Parathyroid adenoma (tissue), 2 donors: Measurements from ENCODE around the gene WDR27.
"Not testable (repeated sequence)": the region's sequence is repeated elsewhere in the genome, so short reads cannot be mapped to it uniquely, and the experiment has no call there.

Source experiments
- H2AFZ ChIP-seq: fragments of 300-600 bp; sonication (generic); one replicate; pipeline ENCODE4 v1.7.0; 2017; ENCODE audit warnings: antibody characterized with exemption, mild to moderate bottlenecking
- H3K27ac ChIP-seq: fragments of 300-600 bp; sonication (generic); one replicate; pipeline ENCODE4 v1.7.0; 2017
- H3K27me3 ChIP-seq: fragments of 300-600 bp; sonication (generic); one replicate; pipeline ENCODE4 v1.7.0; 2017; ENCODE audit warnings: low read length; ENCODE audit not compliant: control insufficient read depth, insufficient read depth
- H3K36me3 ChIP-seq: fragments of 300-600 bp; sonication (generic); one replicate; pipeline ENCODE4 v1.7.0; 2017; ENCODE audit warnings: low read length; ENCODE audit not compliant: control insufficient read depth, insufficient read depth
- H3K4me1 ChIP-seq: fragments of 300-600 bp; sonication (generic); one replicate; pipeline ENCODE4 v1.7.0; 2017; ENCODE audit warnings: control low read depth
- H3K4me2 ChIP-seq: fragments of 300-600 bp; sonication (generic); one replicate; pipeline ENCODE4 v1.7.0; 2017; ENCODE audit warnings: low read length
- H3K4me3 ChIP-seq: fragments of 300-600 bp; sonication (generic); one replicate; pipeline ENCODE4 v1.7.0; 2017; ENCODE audit warnings: low read depth, low read length
- H3K79me2 ChIP-seq: fragments of 300-600 bp; sonication (generic); one replicate; pipeline ENCODE4 v1.7.0; 2017; ENCODE audit warnings: control low read depth
- H3K9ac ChIP-seq: fragments of 300-600 bp; sonication (generic); one replicate; pipeline ENCODE4 v1.7.0; 2017; ENCODE audit warnings: mild to moderate bottlenecking
- H3K9me3 ChIP-seq: fragments of 300-600 bp; sonication (generic); one replicate; pipeline ENCODE4 v1.7.0; 2017; ENCODE audit warnings: low read length; ENCODE audit not compliant: control insufficient read depth
- CTCF ChIP-seq: fragments of 300-600 bp; sonication (generic); IDR thresholded peaks from one replicate; pipeline ENCODE4 v1.7.0; 2017; ENCODE audit warnings: antibody characterized with exemption, mild to moderate bottlenecking
- donor health status: primary hyperparathyroidism.

Gene WDR27

DNA sequence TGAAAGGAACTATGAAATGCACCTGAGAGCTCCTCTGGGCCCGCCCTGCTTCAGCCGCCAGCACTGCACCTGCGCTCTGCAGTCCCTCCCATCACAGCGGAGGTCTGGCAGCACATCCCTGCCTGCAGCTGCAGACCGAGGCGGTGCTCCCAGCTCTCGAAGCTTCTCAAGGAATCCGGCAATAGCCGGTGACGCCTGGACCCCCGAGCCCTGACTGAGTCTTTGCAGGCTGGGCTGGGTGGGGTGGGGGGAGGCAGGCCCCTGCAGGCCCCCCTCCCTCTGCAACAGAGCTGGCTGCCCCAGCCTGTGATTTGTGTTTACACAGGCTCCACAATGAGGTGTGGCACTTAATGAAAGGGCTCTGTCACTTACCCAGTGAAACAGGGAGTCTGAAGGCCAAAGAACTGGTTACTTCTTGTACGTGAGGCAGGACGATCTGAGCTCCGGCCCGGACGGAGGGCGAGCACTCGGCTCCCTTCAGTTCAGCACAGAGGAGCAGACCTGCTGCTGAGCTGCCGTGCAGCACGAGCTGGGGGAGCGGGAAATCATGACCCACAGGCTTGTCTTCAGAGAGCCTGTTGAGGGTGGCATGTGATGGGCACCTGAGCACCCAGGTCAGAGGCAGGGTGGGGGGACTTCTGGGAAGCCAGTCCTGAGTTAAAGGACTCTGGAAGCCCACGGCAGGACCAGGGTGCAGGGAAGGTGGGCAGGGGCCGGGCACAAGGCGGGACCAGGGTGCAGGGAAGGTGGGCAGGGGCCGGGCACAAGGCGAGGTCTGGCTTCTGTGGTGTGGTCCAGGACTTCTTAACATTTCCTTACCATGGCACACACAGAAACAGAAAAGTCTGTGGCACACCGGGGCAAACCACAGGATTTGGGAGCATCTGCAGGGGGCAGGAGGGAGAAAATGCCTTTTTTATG, 255.9 kb downstream of the WDR27 start:
- H3K4me3 ChIP-seq = no peak overlapping the region
- peak overlapping the region; percentile 44 for H2AFZ ChIP-seq
- no peaks in the 10 kb centered on the region for H3K9me3 ChIP-seq
- no peak overlapping the region for H3K9ac ChIP-seq
- TF ChIP-seq CTCF = no peak
- H3K27me3 ChIP-seq = no peaks in the 10 kb centered on the region
- H3K36me3 ChIP-seq = no peaks in the 10 kb centered on the region
- H3K27ac ChIP-seq = no peak overlapping the region
- H3K4me1 ChIP-seq = no peaks in the 10 kb centered on the region
- H3K79me2 ChIP-seq = no peaks in the 10 kb centered on the region
- no peak overlapping the region for H3K4me2 ChIP-seq

- H3K27ac ChIP-seq = no peak overlapping the region
- TF ChIP-seq CTCF = no peak
- no peak overlapping the region for H2AFZ ChIP-seq
Measured at GRCh38 chr6:169445227-169445626, 256.6 kb downstream of the WDR27 start.

DNA sequence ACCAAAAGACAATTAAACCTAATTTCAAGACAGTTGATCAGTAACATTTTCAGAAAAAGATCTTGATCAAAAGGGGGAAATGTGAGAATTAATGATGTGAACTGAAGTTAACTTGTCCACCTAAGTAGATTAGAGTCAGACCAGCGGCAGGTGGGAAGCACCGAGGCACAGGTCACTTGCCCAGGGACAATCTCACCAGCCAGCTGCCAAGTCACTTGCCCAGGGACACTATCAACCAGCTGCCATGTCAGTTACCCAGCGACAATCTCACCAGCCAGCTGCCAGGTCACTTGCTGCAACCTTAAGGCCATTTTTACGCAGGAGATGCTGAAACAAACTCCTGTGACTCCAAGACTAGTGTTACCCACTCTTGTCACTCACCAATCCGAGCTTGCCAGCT, 260.5 kb downstream of the WDR27 start:
- H3K79me2 ChIP-seq = no peaks in the 10 kb centered on the region
- no peaks in the 10 kb centered on the region for H3K9me3 ChIP-seq
- no peak overlapping the region for H3K4me2 ChIP-seq
- no peak overlapping the region for H2AFZ ChIP-seq
- no peak overlapping the region for H3K4me3 ChIP-seq
- H3K4me1 ChIP-seq = no peaks in the 10 kb centered on the region
- H3K36me3 ChIP-seq = no peaks in the 10 kb centered on the region
- no peak for TF ChIP-seq CTCF
- no peaks in the 10 kb centered on the region for H3K27me3 ChIP-seq
- H3K9ac ChIP-seq = no peak overlapping the region
- no peak overlapping the region for H3K27ac ChIP-seq

More at GRCh38 chr6:169445227-169445626, 256.6 kb downstream of the WDR27 start:
- Histone ChIP-seq H3K4me3 (no peak overlapping the region), H3K27me3 (no peaks in the 10 kb centered on the region), H3K36me3 (no peaks in the 10 kb centered on the region), H3K4me2 (no peak overlapping the region), H3K79me2 (no peaks in the 10 kb centered on the region), H3K4me1 (no peaks in the 10 kb centered on the region), H3K9ac (no peak overlapping the region), H3K9me3 (no peaks in the 10 kb centered on the region)

GRCh38 chr6:169439710-169440109, 262.1 kb downstream of the WDR27 start:
- TF ChIP-seq CTCF = no peak
- no peak overlapping the region for H3K9ac ChIP-seq
- no peak overlapping the region for H2AFZ ChIP-seq
- no peaks in the 10 kb centered on the region for H3K36me3 ChIP-seq
- H3K4me3 ChIP-seq = no peak overlapping the region
- no peaks in the 10 kb centered on the region for H3K9me3 ChIP-seq
- H3K4me1 ChIP-seq = no peaks in the 10 kb centered on the region
- no peaks in the 10 kb centered on the region for H3K27me3 ChIP-seq
- no peak overlapping the region for H3K27ac ChIP-seq
- H3K4me2 ChIP-seq = no peak overlapping the region
- H3K79me2 ChIP-seq = no peaks in the 10 kb centered on the region

DNA sequence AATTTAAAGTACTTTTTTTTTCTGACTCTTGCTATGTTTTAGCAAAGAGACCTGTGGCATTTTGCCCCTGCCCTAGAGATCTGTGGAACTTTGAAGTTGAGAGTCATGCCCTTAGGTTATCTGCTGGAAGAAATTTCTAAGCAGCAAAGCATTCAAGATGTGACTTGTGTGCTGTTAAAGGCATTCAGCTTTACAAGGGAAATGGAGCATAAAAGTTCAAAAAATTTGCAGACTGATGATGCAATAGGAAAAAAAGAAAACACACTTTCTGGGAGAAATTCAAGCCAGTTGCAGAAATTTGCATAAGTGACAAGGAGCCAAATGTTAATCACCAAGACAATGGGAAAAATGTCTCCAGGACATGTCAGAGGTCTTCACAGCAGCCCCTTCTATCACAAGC, 267.3 kb downstream of the WDR27 start:
- not testable (repeated sequence) for H3K9ac ChIP-seq, H3K27me3 ChIP-seq, H3K4me3 ChIP-seq, H3K27ac ChIP-seq, H3K9me3 ChIP-seq, H2AFZ ChIP-seq, H3K36me3 ChIP-seq, H3K4me1 ChIP-seq, H3K79me2 ChIP-seq, H3K4me2 ChIP-seq
